Liver (tissue), 2 donors: Measurements from ENCODE around the gene PAK1.

Source experiments
- HNF4A ChIP-seq, 2 donors: conservative IDR thresholded peaks; 2 replicates each; pipeline ENCODE4 v1.6.1; 2016; ENCODE audit warnings: antibody characterized with exemption in 2 of 2, mild to moderate bottlenecking in 2 of 2
- RAD21 ChIP-seq, 2 donors: IDR thresholded peaks; 2 replicates each; pipeline ENCODE4 v1.6.1; 2016; ENCODE audit warnings: antibody characterized with exemption in 2 of 2, mild to moderate bottlenecking in 2 of 2
- YY1 ChIP-seq: IDR thresholded peaks from 2 replicates; pipeline ENCODE4 v1.6.1; 2016; ENCODE audit warnings: antibody characterized with exemption, mild to moderate bottlenecking
- TF ChIP-seq, protein P1 (sequence below): IDR thresholded peaks from 2 replicates; pipeline ENCODE4 v1.6.1; 2016; ENCODE audit warnings: antibody characterized with exemption
- TF ChIP-seq, protein P2 (sequence below): IDR thresholded peaks from 2 replicates; pipeline ENCODE4 v1.6.1; 2016; ENCODE audit warnings: antibody characterized with exemption
- TF ChIP-seq, protein P3 (sequence below): IDR thresholded peaks from 2 replicates; pipeline ENCODE4 v1.6.1; 2016; ENCODE audit warnings: antibody characterized with exemption, mild to moderate bottlenecking
- donor health status: healthy.

DNA sequence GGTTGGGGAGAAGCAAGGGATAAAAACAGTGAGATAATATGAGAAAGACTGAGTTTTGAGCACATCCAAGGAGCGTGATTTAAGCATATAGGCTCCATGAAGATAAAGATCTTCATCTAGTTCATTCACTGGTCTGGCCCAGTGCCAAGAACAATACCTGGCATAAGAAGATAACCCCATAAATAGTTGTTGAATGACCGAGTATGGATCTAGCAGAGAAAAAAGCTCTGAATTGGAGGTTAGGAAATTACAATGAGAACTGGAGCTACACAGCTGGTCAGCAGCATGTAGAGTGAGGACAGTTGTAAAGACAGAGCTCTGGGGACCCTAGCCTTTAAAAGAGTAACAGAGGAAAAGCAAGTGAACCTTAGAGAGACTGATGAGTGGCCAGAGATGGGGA, 33.0 kb upstream of the PAK1 start:
- TF ChIP-seq, protein P1, sequence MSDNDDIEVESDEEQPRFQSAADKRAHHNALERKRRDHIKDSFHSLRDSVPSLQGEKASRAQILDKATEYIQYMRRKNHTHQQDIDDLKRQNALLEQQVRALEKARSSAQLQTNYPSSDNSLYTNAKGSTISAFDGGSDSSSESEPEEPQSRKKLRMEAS, result no peak
- TF ChIP-seq RAD21 (IDR thresholded peaks at IDR 0.05), result no peak
- no peak for TF ChIP-seq YY1
- TF ChIP-seq, protein P2, sequence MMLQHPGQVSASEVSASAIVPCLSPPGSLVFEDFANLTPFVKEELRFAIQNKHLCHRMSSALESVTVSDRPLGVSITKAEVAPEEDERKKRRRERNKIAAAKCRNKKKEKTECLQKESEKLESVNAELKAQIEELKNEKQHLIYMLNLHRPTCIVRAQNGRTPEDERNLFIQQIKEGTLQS, result no peak
- TF ChIP-seq HNF4A (conservative IDR thresholded peaks at IDR 0.05), result no peak
- TF ChIP-seq, protein P3, sequence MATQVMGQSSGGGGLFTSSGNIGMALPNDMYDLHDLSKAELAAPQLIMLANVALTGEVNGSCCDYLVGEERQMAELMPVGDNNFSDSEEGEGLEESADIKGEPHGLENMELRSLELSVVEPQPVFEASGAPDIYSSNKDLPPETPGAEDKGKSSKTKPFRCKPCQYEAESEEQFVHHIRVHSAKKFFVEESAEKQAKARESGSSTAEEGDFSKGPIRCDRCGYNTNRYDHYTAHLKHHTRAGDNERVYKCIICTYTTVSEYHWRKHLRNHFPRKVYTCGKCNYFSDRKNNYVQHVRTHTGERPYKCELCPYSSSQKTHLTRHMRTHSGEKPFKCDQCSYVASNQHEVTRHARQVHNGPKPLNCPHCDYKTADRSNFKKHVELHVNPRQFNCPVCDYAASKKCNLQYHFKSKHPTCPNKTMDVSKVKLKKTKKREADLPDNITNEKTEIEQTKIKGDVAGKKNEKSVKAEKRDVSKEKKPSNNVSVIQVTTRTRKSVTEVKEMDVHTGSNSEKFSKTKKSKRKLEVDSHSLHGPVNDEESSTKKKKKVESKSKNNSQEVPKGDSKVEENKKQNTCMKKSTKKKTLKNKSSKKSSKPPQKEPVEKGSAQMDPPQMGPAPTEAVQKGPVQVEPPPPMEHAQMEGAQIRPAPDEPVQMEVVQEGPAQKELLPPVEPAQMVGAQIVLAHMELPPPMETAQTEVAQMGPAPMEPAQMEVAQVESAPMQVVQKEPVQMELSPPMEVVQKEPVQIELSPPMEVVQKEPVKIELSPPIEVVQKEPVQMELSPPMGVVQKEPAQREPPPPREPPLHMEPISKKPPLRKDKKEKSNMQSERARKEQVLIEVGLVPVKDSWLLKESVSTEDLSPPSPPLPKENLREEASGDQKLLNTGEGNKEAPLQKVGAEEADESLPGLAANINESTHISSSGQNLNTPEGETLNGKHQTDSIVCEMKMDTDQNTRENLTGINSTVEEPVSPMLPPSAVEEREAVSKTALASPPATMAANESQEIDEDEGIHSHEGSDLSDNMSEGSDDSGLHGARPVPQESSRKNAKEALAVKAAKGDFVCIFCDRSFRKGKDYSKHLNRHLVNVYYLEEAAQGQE, result no peak
